Endothelial cell of umbilical vein (primary cell): ENCODE measurements around the gene DKK3. TPM values are rescaled to one million over a fixed set of nuclear protein-coding genes. Genes with fewer than 3 reads are reported as not detected.

Experiments
- BruUV-seq: library from RNA; stranded (reverse); fragments of 400-500 nt; replicated peaks from 2 replicates; lab custom pipeline; 2021; lab: Mats Ljungman, UMichigan
- CTCF ChIA-PET: fragments of 300-600, 350-600 bp; sonication (Branson Sonifier 250); formaldehyde crosslinking; loops from one replicate; lab custom pipeline; 2021; ENCODE audit warnings: antibody characterized with exemption, inconsistent platforms; lab: Charles Lee
- POLR2A ChIA-PET: fragments of 300-600, 350-600 bp; sonication (Branson Sonifier 250); formaldehyde crosslinking; loops from one replicate; lab custom pipeline; 2021; ENCODE audit warnings: antibody characterized with exemption, inconsistent platforms; lab: Charles Lee
- DNase-seq: peaks from one replicate; pipeline ENCODE4 v3.0.0-alpha.2; 2011; ENCODE audit warnings: low read depth, low spot score
- FAIRE-seq: peaks from 2 replicates; lab custom pipeline; 2011; peaks lifted over from hg19 to GRCh38; lab: Jason Lieb, UNC
- H2AFZ ChIP-seq: 2 replicates; pipeline ENCODE4 v1.6.0; 2012; ENCODE audit warnings: low read depth, low read length, control low read depth, inconsistent platforms
- H3K27ac ChIP-seq: 2 replicates; pipeline ENCODE4 v1.5.1; 2011; ENCODE audit warnings: low read depth, mild to moderate bottlenecking, control low read depth, low read length, moderate library complexity; ENCODE audit not compliant: insufficient read depth
- H3K27me3 ChIP-seq, 2 experiments: 2 replicates each; pipeline versions ENCODE4 v1.6.0 to v1.6.1; 2011; ENCODE audit warnings: low read length in 2 of 2, mixed read lengths in 1 of 2; ENCODE audit not compliant: control insufficient read depth in 2 of 2, insufficient read depth in 2 of 2
- H3K36me3 ChIP-seq, 2 experiments: 2 replicates in 1 of 2; 3 replicates in 1 of 2; pipeline ENCODE4 v1.5.1; 2011; ENCODE audit warnings: low read length in 2 of 2, mild to moderate bottlenecking in 1 of 2, moderate library complexity in 1 of 2; ENCODE audit not compliant: control insufficient read depth in 2 of 2, insufficient read depth in 2 of 2; ENCODE audit errors: extremely low read depth in 1 of 2
- H3K4me1 ChIP-seq: 3 replicates; pipeline ENCODE4 v1.5.1; 2011; ENCODE audit warnings: mild to moderate bottlenecking, low read length; ENCODE audit not compliant: control insufficient read depth, insufficient read depth; ENCODE audit errors: extremely low read depth
- H3K4me2 ChIP-seq: 2 replicates; pipeline ENCODE4 v1.6.1; 2011; ENCODE audit warnings: low read length, control low read depth, mixed read lengths; ENCODE audit not compliant: insufficient read depth
- H3K4me3 ChIP-seq, 3 experiments: fragments of 200-600 bp in 1 of 3; sonication (generic), shearing (Covaris generic) in 1 of 3; replicated peaks in 1 of 3; 2 replicates each; pipeline ENCODE4 v1.5.1; 2011 to 2016; ENCODE audit warnings: control low read depth in 3 of 3, low read length in 3 of 3, mild to moderate bottlenecking in 2 of 3, inconsistent platforms in 1 of 3, low read depth in 1 of 3, moderate library complexity in 1 of 3; ENCODE audit not compliant: insufficient read depth in 1 of 3
- H3K79me2 ChIP-seq: 2 replicates; pipeline ENCODE4 v1.6.0; 2012; ENCODE audit warnings: low read length, inconsistent platforms; ENCODE audit not compliant: control insufficient read depth, insufficient read depth
- H3K9ac ChIP-seq: replicated peaks from 2 replicates; pipeline ENCODE3; 2011; ENCODE audit warnings: low read length, control low read depth; ENCODE audit not compliant: insufficient read depth; ENCODE audit errors: extremely low read depth
- H3K9me1 ChIP-seq: replicated peaks from 3 replicates; pipeline ENCODE4 v1.6.0; 2011; ENCODE audit warnings: mild to moderate bottlenecking, low read length; ENCODE audit not compliant: control insufficient read depth, insufficient read depth; ENCODE audit errors: extremely low read depth
- H3K9me3 ChIP-seq: replicated peaks from 2 replicates; pipeline ENCODE4 v1.5.1; 2012; ENCODE audit warnings: low read length, inconsistent platforms; ENCODE audit not compliant: control insufficient read depth, insufficient read depth
- H4K20me1 ChIP-seq: replicated peaks from 2 replicates; pipeline ENCODE3; 2011; ENCODE audit warnings: mild to moderate bottlenecking, low read length; ENCODE audit not compliant: control insufficient read depth, insufficient read depth; ENCODE audit errors: extremely low read depth
- EZH2 ChIP-seq: IDR thresholded peaks from 2 replicates; pipeline ENCODE4 v1.6.1; 2012; ENCODE audit warnings: borderline replicate concordance, low read depth, mild to moderate bottlenecking, moderate library complexity, low read length, inconsistent platforms; ENCODE audit not compliant: severe bottlenecking
- FOS ChIP-seq: IDR thresholded peaks from 2 replicates; pipeline ENCODE4 v1.6.1; 2011; ENCODE audit warnings: mild to moderate bottlenecking, low read length, moderate library complexity, borderline replicate concordance; ENCODE audit not compliant: insufficient read depth
- GATA2 ChIP-seq: IDR thresholded peaks from 2 replicates; pipeline ENCODE4 v1.7.0; 2011; ENCODE audit warnings: low read depth, mild to moderate bottlenecking, moderate library complexity, mixed read lengths, low read length; ENCODE audit not compliant: insufficient read length, insufficient read depth
- JUN ChIP-seq: IDR thresholded peaks from 2 replicates; pipeline ENCODE4 v1.6.1; 2011; ENCODE audit warnings: borderline replicate concordance, low read depth; ENCODE audit not compliant: insufficient read length, insufficient read depth
- MYC ChIP-seq: IDR thresholded peaks from one replicate; pipeline ENCODE4 v1.6.1; 2011; ENCODE audit warnings: mild to moderate bottlenecking, low read depth, low read length
- POLR2A ChIP-seq: IDR thresholded peaks from 2 replicates; pipeline ENCODE4 v1.6.1; 2012; ENCODE audit warnings: low read depth, mild to moderate bottlenecking, control low read depth, low read length
- POLR2AphosphoS5 ChIP-seq: IDR thresholded peaks from 2 replicates; pipeline ENCODE4 v1.6.1; 2012; ENCODE audit warnings: low read depth, mild to moderate bottlenecking, control low read depth, low read length, moderate library complexity; ENCODE audit not compliant: insufficient read depth
- dilution Hi-C: fragments of 300-500 bp; cut with MboI; formaldehyde crosslinking; loops from one replicate; pipeline ENCODE4 v1.15.0; 2019; ENCODE audit warnings: low sequenced_read_pairs; ENCODE audit not compliant: extremely low pct_ligation_motif_present
- intact Hi-C: fragments of 100-400 bp; cut with micrococcal nuclease; formaldehyde crosslinking; loops from one replicate; pipeline ENCODE4 v1.10.0; 2022
- polyA plus RNA-seq, 4 experiments: library from polyadenylated mRNA; depleted of rRNA in 3 of 4; stranded (reverse) in 3 of 4; unstranded in 1 of 4; fragments of >200 nt; gene quantifications; 2 replicates each; pipeline versions ENCODE4 v1.2.1 to v1.2.3, GENCODE V29; 2011 to 2012; ENCODE audit warnings: missing spikeins in 1 of 4
- total RNA-seq: library from RNA; stranded (reverse); gene quantifications from 2 replicates; pipeline ENCODE4 v1.2.3, GENCODE V29; 2021
- TF ChIP-seq, protein P1 (sequence below): IDR thresholded peaks from 2 replicates; pipeline ENCODE4 v1.6.1; 2011; ENCODE audit not compliant: insufficient read depth, insufficient read length
- TF ChIP-seq, protein P2 (sequence below), 2 donors: IDR thresholded peaks; 1 replicate in 1 of 2; 2 replicates in 1 of 2; pipeline ENCODE4 v1.5.1; 2011; ENCODE audit warnings: low read length in 2 of 2, mild to moderate bottlenecking in 2 of 2, moderate library complexity in 2 of 2, control low read depth in 1 of 2, inconsistent platforms in 1 of 2, low read depth in 1 of 2; ENCODE audit not compliant: insufficient read depth in 1 of 2; ENCODE audit errors: extremely low read depth in 1 of 2

The DKK3 gene
- total and polyA plus RNA-seq, 2 donors (not counting 3 experiments of a cell fraction or from before 2014, with no cell fraction given), result 131 to 335 TPM

DNA sequence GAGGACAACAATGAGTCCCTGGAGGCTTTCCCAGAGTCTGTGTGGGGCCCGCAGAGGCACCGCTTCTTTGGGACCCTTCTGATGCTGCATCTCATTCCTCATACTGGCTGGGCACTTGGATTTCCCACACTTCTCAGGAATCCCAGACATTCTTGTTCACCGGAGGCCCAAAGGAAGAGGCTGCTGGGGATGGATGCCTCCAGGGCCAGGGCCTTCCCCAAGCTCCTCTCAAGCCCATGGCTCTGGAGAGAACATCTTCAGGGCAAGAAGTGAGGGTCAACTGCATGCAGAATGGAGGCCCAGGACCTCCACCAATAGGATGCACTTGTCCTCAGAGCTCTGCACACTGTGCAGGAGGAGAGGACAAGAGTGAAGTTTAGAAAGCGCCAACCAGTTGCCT lies 34.6 kb downstream of the DKK3 start:
- H2AFZ ChIP-seq, result no peak overlapping the region
- H3K27ac ChIP-seq, result no peak overlapping the region
- H3K9ac ChIP-seq, result no peak overlapping the region
- CTCF ChIA-PET, result interaction anchor here (1.0 to 1.2 kb wide), 3 partner anchors 20 to 186 kb away, joined by 3 to 4 read pairs (median 4); no protein-coding TSS in a partner anchor
- dilution Hi-C loops (no loop called here), intact Hi-C loops (loop anchor here (10.0 kb wide), 1 partner anchor 721 kb away; no protein-coding TSS in a partner anchor)
- H3K36me3 ChIP-seq, result no peaks in the 10 kb centered on the region
- FAIRE-seq (peak; percentile 8), DNase-seq (no peak)
- H3K4me1 ChIP-seq, result peaks cover 31% of the 10 kb centered on the region
- H4K20me1 ChIP-seq, result no peaks in the 10 kb centered on the region
- no peaks in the 10 kb centered on the region for H3K9me3 ChIP-seq
- POLR2A ChIA-PET, result no interaction called here
- no peak overlapping the region for H3K4me2 ChIP-seq
- no peak overlapping the region for H3K4me3 ChIP-seq
- BruUV-seq, result no TSS peak
- H3K27me3 ChIP-seq, result no peaks in the 10 kb centered on the region
- no peaks in the 10 kb centered on the region for H3K9me1 ChIP-seq
- H3K79me2 ChIP-seq, result no peaks in the 10 kb centered on the region
- TF ChIP-seq, protein P1, sequence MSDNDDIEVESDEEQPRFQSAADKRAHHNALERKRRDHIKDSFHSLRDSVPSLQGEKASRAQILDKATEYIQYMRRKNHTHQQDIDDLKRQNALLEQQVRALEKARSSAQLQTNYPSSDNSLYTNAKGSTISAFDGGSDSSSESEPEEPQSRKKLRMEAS, result no peak
- TF ChIP-seq POLR2AphosphoS5, result no peak
- TF ChIP-seq FOS, result no peak
- TF ChIP-seq JUN, result no peak
- TF ChIP-seq MYC, result no peak
- TF ChIP-seq EZH2, result no peak
- no peak for TF ChIP-seq GATA2
- TF ChIP-seq, protein P2, sequence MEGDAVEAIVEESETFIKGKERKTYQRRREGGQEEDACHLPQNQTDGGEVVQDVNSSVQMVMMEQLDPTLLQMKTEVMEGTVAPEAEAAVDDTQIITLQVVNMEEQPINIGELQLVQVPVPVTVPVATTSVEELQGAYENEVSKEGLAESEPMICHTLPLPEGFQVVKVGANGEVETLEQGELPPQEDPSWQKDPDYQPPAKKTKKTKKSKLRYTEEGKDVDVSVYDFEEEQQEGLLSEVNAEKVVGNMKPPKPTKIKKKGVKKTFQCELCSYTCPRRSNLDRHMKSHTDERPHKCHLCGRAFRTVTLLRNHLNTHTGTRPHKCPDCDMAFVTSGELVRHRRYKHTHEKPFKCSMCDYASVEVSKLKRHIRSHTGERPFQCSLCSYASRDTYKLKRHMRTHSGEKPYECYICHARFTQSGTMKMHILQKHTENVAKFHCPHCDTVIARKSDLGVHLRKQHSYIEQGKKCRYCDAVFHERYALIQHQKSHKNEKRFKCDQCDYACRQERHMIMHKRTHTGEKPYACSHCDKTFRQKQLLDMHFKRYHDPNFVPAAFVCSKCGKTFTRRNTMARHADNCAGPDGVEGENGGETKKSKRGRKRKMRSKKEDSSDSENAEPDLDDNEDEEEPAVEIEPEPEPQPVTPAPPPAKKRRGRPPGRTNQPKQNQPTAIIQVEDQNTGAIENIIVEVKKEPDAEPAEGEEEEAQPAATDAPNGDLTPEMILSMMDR (IDR thresholded peaks at IDR 0.05; ENCODE audit: extremely low read depth in 1 of 2, insufficient read depth in 1 of 2, low read depth in 1 of 2, low read length in 2 of 2), result no peak
- no peak for TF ChIP-seq POLR2A
